ENCODE results near the gene ANO8.

DNA sequence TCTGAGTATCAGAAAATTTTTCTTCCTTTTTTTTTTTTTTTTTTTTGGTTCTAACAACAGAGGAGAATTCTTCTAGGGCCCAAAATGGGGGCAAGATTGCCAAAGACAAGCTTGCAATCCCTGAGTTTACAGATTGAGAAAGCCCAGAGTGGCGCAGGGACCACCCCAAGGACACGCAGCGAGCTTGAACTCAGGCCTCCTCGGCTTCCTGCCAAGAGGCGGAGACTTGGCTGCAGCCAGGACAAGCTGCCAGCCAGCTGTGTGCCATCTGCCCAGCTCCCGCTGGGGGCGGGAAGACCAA lies 29.5 kb downstream of the ANO8 start:
- TF ChIP-seq CTCF (IDR thresholded peaks at IDR 0.05 in 4 of 5, conservative IDR thresholded peaks at IDR 0.05 in 1 of 5) (no peak), POLR2A (IDR thresholded peaks at IDR 0.05) (no peak)
